GM12875 (cell line): Measurements from ENCODE around the gene PSMB2.

ENCODE experiments used
- H3K4me3 ChIP-seq: one replicate; pipeline ENCODE4 v1.5.1; 2011; ENCODE audit warnings: low read depth, low read length, control low read depth
- CTCF ChIP-seq: IDR thresholded peaks from 2 replicates; pipeline ENCODE4 v1.5.1; 2011; ENCODE audit warnings: low read depth, mild to moderate bottlenecking, control low read depth, inconsistent platforms, low read length, moderate library complexity, borderline replicate concordance; ENCODE audit not compliant: insufficient read depth

PSMB2 gene

GRCh38 chr1:35576061-35576765, 65.1 kb downstream of the PSMB2 start:
- H3K4me3 ChIP-seq, result no peak overlapping the region
- TF ChIP-seq CTCF, result no peak

- TF ChIP-seq CTCF, result no peak
- no peak overlapping the region for H3K4me3 ChIP-seq
These were observed 65.8 kb downstream of the PSMB2 start for GRCh38 chr1:35575416-35575958.

- H3K4me3 ChIP-seq, result no peak overlapping the region
- TF ChIP-seq CTCF, result no peak
These were observed 66.5 kb downstream of the PSMB2 start for GRCh38 chr1:35574655-35575415.

GRCh38 chr1:35574125-35574654, 67.1 kb downstream of the PSMB2 start:
- TF ChIP-seq CTCF, result no peak
- no peak overlapping the region for H3K4me3 ChIP-seq

GRCh38 chr1:35573198-35574124, 67.9 kb downstream of the PSMB2 start, which contains the start of gene TFAP2E:
Gene TFAP2E (plus strand): TSS chr1:35573314. CDS start chr1:35573578, 264 bp downstream.
- H3K4me3 ChIP-seq, result peak within 1 kb of the TSS; percentile 37
- no peak for TF ChIP-seq CTCF

- no peak overlapping the region for H3K4me3 ChIP-seq
- TF ChIP-seq CTCF, result no peak
These were observed 69.0 kb downstream of the PSMB2 start for GRCh38 chr1:35572296-35572695.
